HCT116 (cell line): ENCODE data around the gene HIVEP3. TPM values are rescaled to one million over a fixed set of nuclear protein-coding genes. Genes with fewer than 3 reads are reported as not detected.
"Not testable (repeated sequence)": the region's sequence is repeated elsewhere in the genome, so short reads cannot be mapped to it uniquely, and the experiment has no call there.

ENCODE experiments used
- ATAC-seq: fragments of 200-7000 bp; cut with Tn5 transposase; 2 replicates; pipeline ENCODE4 v1.9.1; 2020; ENCODE audit warnings: mild to moderate bottlenecking, moderate library complexity
- BruUV-seq: library from RNA; stranded (reverse); fragments of 400-500 nt; replicated peaks from 2 replicates; lab custom pipeline; 2021; lab: Mats Ljungman, UMichigan
- CTCF ChIA-PET: fragments of 300-600 bp; sonication (Branson Sonifier 250); formaldehyde crosslinking; loops from one replicate; lab custom pipeline; 2021; ENCODE audit warnings: antibody characterized with exemption; lab: Charles Lee
- POLR2A ChIA-PET: fragments of 300-600, 350-600 bp; sonication (Branson Sonifier 250); formaldehyde crosslinking; loops from one replicate; lab custom pipeline; 2021; ENCODE audit warnings: antibody characterized with exemption; lab: Charles Lee
- RAD21 ChIA-PET, 2 experiments: fragments of 300-600 bp; sonication (Branson Sonifier 250); formaldehyde crosslinking; loops; one replicate each; lab custom pipeline; 2023; ENCODE audit warnings: low total read pairs in 2 of 2; ENCODE audit not compliant: uncharacterized antibody in 2 of 2, unreplicated experiment in 2 of 2, low non-redundant PET in 1 of 2; lab: Charles Lee
- DNase-seq: peaks from one replicate; pipeline ENCODE4 v3.0.0-alpha.2; 2010; ENCODE audit warnings: low read depth, low spot score
- H2AFZ ChIP-seq: fragments of 200-600 bp; shearing (Covaris generic), sonication (generic); 2 replicates; pipeline ENCODE4 v1.6.1; 2017; ENCODE audit warnings: low read depth, mixed run types, mixed read lengths, antibody characterized with exemption, low read length; ENCODE audit not compliant: poor library complexity, severe bottlenecking
- H3K27ac ChIP-seq: 2 replicates; pipeline ENCODE4 v1.5.1; 2012; ENCODE audit warnings: low read depth, low read length
- H3K27me3 ChIP-seq: fragments of 200-600 bp; sonication (generic); 2 replicates; pipeline ENCODE4 v1.6.1; 2016; ENCODE audit warnings: mixed run types, low read length, mixed read lengths; ENCODE audit not compliant: insufficient read depth
- H3K36me3 ChIP-seq, 2 experiments: fragments of 200-500 bp in 1 of 2; fragments of 200-600 bp in 1 of 2; sonication (Bioruptor generic) in 1 of 2; sonication (generic) in 1 of 2; 2 replicates each; pipeline versions ENCODE4 v1.5.1 to v1.6.1; 2014 to 2016; ENCODE audit warnings: low read length in 2 of 2, inconsistent platforms in 1 of 2, mixed read lengths in 1 of 2, mixed run types in 1 of 2; ENCODE audit not compliant: insufficient read depth in 2 of 2, control insufficient read depth in 1 of 2
- H3K4me1 ChIP-seq, 2 experiments: fragments of 200-600 bp in 1 of 2; sonication (generic) in 1 of 2; 2 replicates each; pipeline versions ENCODE4 v1.5.1 to v1.6.1; 2012 to 2017; ENCODE audit warnings: low read length in 2 of 2, inconsistent platforms in 1 of 2, mild to moderate bottlenecking in 1 of 2, mixed read lengths in 1 of 2, mixed run types in 1 of 2, moderate library complexity in 1 of 2; ENCODE audit not compliant: insufficient read depth in 2 of 2, control insufficient read depth in 1 of 2
- H3K4me2 ChIP-seq: fragments of 200-600 bp; sonication (generic); 2 replicates; pipeline ENCODE4 v1.6.1; 2017; ENCODE audit warnings: mixed run types, low read length, mixed read lengths
- H3K4me3 ChIP-seq, 2 experiments: fragments of 200-600 bp in 1 of 2; sonication (generic) in 1 of 2; replicated peaks in 1 of 2; 2 replicates each; pipeline ENCODE4 v1.5.1; 2011 to 2016; ENCODE audit warnings: low read length in 2 of 2, control low read depth in 1 of 2, low read depth in 1 of 2, mild to moderate bottlenecking in 1 of 2, mixed read lengths in 1 of 2, mixed run types in 1 of 2
- H3K79me2 ChIP-seq: fragments of 200-600 bp; sonication (generic); 2 replicates; pipeline ENCODE4 v1.6.1; 2017; ENCODE audit warnings: mild to moderate bottlenecking, mixed run types, low read length, moderate library complexity, mixed read lengths; ENCODE audit not compliant: insufficient read depth
- H3K9ac ChIP-seq: fragments of 200-600 bp; sonication (generic); 2 replicates; pipeline ENCODE4 v1.6.1; 2016; ENCODE audit warnings: low read length, mixed read lengths
- H3K9me2 ChIP-seq: fragments of 200-600 bp; sonication (generic), shearing (Covaris generic); 2 replicates; pipeline ENCODE4 v1.6.1; 2017; ENCODE audit warnings: mixed run types, mild to moderate bottlenecking, moderate library complexity; ENCODE audit not compliant: insufficient read depth
- H3K9me3 ChIP-seq, 2 experiments: fragments of 200-500 bp in 1 of 2; fragments of 200-600 bp in 1 of 2; sonication (Bioruptor generic) in 1 of 2; sonication (generic) in 1 of 2; 2 replicates each; pipeline ENCODE4 v1.6.1; 2014 to 2017; ENCODE audit warnings: low read length in 2 of 2, mixed read lengths in 2 of 2, inconsistent platforms in 1 of 2, low read depth in 1 of 2, mild to moderate bottlenecking in 1 of 2, mixed run types in 1 of 2, moderate library complexity in 1 of 2; ENCODE audit not compliant: control insufficient read depth in 1 of 2, insufficient read depth in 1 of 2
- H4K20me1 ChIP-seq: fragments of 200-600 bp; sonication (generic), shearing (Covaris generic); 2 replicates; pipeline ENCODE4 v1.6.1; 2017; ENCODE audit warnings: mixed run types, mild to moderate bottlenecking, moderate library complexity; ENCODE audit not compliant: insufficient read depth
- ELF1 ChIP-seq: IDR thresholded peaks from 2 replicates; pipeline ENCODE4 v1.6.1; 2012; ENCODE audit warnings: low read depth, borderline replicate concordance
- EZH2 ChIP-seq: fragments of 200-600 bp; sonication (generic); IDR thresholded peaks from 2 replicates; pipeline ENCODE4 v1.6.1; 2017; ENCODE audit warnings: antibody characterized with exemption, mixed run types
- FOSL1 ChIP-seq: IDR thresholded peaks from 2 replicates; pipeline ENCODE4 v1.6.1; 2012; ENCODE audit warnings: low read depth
- JUND ChIP-seq: IDR thresholded peaks from 2 replicates; pipeline ENCODE4 v1.6.1; 2012
- POLR2AphosphoS5 ChIP-seq: IDR thresholded peaks from 2 replicates; pipeline ENCODE4 v1.6.1; 2011; ENCODE audit warnings: mild to moderate bottlenecking, low read depth, low read length, moderate library complexity
- SP1 ChIP-seq: IDR thresholded peaks from 2 replicates; pipeline ENCODE4 v1.6.1; 2012; ENCODE audit warnings: low read depth
- TCF7L2 ChIP-seq: IDR thresholded peaks from 2 replicates; pipeline ENCODE4 v1.7.0; 2011; ENCODE audit warnings: borderline replicate concordance, inconsistent platforms; ENCODE audit not compliant: insufficient read depth, insufficient read length; ENCODE audit errors: extremely low read depth
- intact Hi-C: fragments of 100-400 bp; cut with micrococcal nuclease; formaldehyde crosslinking; loops from 2 replicates; pipeline ENCODE4 v1.10.0; 2022
- total RNA-seq: library from RNA; stranded (reverse); gene quantifications from one replicate; pipeline ENCODE4 v1.2.1, GENCODE V29; 2021; ENCODE audit not compliant: unreplicated experiment
- TF ChIP-seq, protein P1 (sequence below): IDR thresholded peaks from 2 replicates; pipeline ENCODE4 v1.6.1; 2012
- TF ChIP-seq, protein P2 (sequence below): IDR thresholded peaks from 2 replicates; pipeline ENCODE4 v1.6.1; 2012; ENCODE audit warnings: low read depth

HIVEP3 gene
- total RNA-seq, 1 experiment from 2014 or later: 7.1 TPM

GRCh38 chr1:41945946-41946345 is 27.2 kb upstream of the HIVEP3 start:
- H3K4me3 ChIP-seq, H3K27ac ChIP-seq, H3K9ac ChIP-seq, DNase-seq, H2AFZ ChIP-seq, H4K20me1 ChIP-seq, H3K36me3 ChIP-seq, BruUV-seq, H3K27me3 ChIP-seq, POLR2A ChIA-PET, intact Hi-C loops, RAD21 ChIA-PET, H3K9me3 ChIP-seq, H3K9me2 ChIP-seq, H3K79me2 ChIP-seq, ATAC-seq, CTCF ChIA-PET: not testable (repeated sequence)
- Histone ChIP-seq H3K4me1 (peaks cover 0 to 15% of the 10 kb centered on the region in 2 experiments; a peak in 2 of 4 replicates), H3K4me2 (peak overlapping the region; percentile 17; the same call in 1 of the 2 replicates)
- TF ChIP-seq FOSL1 (peak; percentile 38), SP1 (peak; percentile 44; the same call in 1 of the 2 replicates), JUND (0 out of 2 replicates have a peak, but pooled peaks have one; percentile 22)

DNA sequence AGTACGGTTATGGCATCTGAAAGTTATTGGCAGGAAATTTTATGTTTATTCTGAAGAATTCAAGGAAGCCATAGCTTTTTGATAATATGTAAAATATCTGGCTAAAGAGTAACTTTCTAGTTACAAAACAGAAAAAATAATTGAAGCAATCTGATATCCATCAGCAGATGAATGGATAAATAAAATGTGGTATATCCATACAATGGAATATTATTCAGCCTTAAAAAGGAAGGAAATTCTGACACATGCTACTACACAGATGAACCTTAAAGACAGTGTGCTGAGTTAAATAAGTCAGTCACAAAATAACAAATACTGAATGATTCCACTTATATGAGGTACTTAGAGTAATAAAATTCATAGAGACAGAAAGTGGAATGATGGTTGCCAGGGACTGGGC is 25.0 kb upstream of the HIVEP3 start:
- H4K20me1 ChIP-seq: no peaks in the 10 kb centered on the region
- ChIA-PET POLR2A (no interaction called here), RAD21 (no interaction called here), CTCF (no interaction called here)
- H3K27ac ChIP-seq: no peak overlapping the region
- H3K4me2 ChIP-seq: no peak overlapping the region
- H3K9ac ChIP-seq: no peak overlapping the region
- intact Hi-C loops: no loop called here
- no peak overlapping the region for H2AFZ ChIP-seq
- BruUV-seq: no TSS peak
- peaks cover 0 to 15% of the 10 kb centered on the region in 2 experiments; a peak in 2 of 4 replicates for H3K4me1 ChIP-seq
- H3K4me3 ChIP-seq: no peak overlapping the region
- no peak for ATAC-seq
- H3K27me3 ChIP-seq: no peaks in the 10 kb centered on the region
- no peaks in the 10 kb centered on the region for H3K9me3 ChIP-seq
- no peak for DNase-seq
- H3K79me2 ChIP-seq: no peaks in the 10 kb centered on the region
- no peaks in the 10 kb centered on the region for H3K36me3 ChIP-seq
- H3K9me2 ChIP-seq: no peaks in the 10 kb centered on the region
- TF ChIP-seq EZH2 (no peak), POLR2AphosphoS5 (no peak), TCF7L2 (no peak), ELF1 (no peak)
- TF ChIP-seq, protein P1, sequence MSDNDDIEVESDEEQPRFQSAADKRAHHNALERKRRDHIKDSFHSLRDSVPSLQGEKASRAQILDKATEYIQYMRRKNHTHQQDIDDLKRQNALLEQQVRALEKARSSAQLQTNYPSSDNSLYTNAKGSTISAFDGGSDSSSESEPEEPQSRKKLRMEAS: no peak
- TF ChIP-seq, protein P2, sequence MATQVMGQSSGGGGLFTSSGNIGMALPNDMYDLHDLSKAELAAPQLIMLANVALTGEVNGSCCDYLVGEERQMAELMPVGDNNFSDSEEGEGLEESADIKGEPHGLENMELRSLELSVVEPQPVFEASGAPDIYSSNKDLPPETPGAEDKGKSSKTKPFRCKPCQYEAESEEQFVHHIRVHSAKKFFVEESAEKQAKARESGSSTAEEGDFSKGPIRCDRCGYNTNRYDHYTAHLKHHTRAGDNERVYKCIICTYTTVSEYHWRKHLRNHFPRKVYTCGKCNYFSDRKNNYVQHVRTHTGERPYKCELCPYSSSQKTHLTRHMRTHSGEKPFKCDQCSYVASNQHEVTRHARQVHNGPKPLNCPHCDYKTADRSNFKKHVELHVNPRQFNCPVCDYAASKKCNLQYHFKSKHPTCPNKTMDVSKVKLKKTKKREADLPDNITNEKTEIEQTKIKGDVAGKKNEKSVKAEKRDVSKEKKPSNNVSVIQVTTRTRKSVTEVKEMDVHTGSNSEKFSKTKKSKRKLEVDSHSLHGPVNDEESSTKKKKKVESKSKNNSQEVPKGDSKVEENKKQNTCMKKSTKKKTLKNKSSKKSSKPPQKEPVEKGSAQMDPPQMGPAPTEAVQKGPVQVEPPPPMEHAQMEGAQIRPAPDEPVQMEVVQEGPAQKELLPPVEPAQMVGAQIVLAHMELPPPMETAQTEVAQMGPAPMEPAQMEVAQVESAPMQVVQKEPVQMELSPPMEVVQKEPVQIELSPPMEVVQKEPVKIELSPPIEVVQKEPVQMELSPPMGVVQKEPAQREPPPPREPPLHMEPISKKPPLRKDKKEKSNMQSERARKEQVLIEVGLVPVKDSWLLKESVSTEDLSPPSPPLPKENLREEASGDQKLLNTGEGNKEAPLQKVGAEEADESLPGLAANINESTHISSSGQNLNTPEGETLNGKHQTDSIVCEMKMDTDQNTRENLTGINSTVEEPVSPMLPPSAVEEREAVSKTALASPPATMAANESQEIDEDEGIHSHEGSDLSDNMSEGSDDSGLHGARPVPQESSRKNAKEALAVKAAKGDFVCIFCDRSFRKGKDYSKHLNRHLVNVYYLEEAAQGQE: no peak
